H1 (cell line): ENCODE results near the gene AHNAK2. TPM values are rescaled to one million over a fixed set of nuclear protein-coding genes. Genes with fewer than 3 reads are reported as not detected.
A peak's percentile ranks its signal among the peaks of the same experiment; 100 is the strongest.

Experiments
- CTCF ChIA-PET: fragments of 300-600 bp; sonication (Branson Sonifier 250); formaldehyde crosslinking; loops from one replicate; lab custom pipeline; 2021; ENCODE audit not compliant: partially characterized antibody; lab: Charles Lee
- POLR2A ChIA-PET: fragments of 300-600 bp; sonication (Branson Sonifier 250); formaldehyde crosslinking; loops from one replicate; lab custom pipeline; 2021; ENCODE audit warnings: inconsistent platforms; ENCODE audit not compliant: partially characterized antibody; lab: Charles Lee
- DNase-seq, 2 experiments: peaks; one replicate each; pipeline versions ENCODE4 v3.0.0 to v3.0.0-alpha.2; 2010 to 2022; ENCODE audit warnings: low spot score in 2 of 2, low read depth in 1 of 2, mixed read lengths in 1 of 2
- FAIRE-seq: peaks from 2 replicates; lab custom pipeline; 2011; peaks lifted over from hg19 to GRCh38; lab: Jason Lieb, UNC
- H2AFZ ChIP-seq: 2 replicates; pipeline ENCODE4 v1.8.1; 2012; ENCODE audit warnings: low read length, inconsistent platforms
- H2AK5ac ChIP-seq: 2 replicates; pipeline ENCODE4 v1.6.1; 2013; ENCODE audit warnings: low read depth, low read length
- H2BK120ac ChIP-seq: replicated peaks from 2 replicates; pipeline ENCODE3; 2013; ENCODE audit warnings: low read depth, low read length, inconsistent platforms
- H2BK12ac ChIP-seq: 2 replicates; pipeline ENCODE4 v1.6.1; 2013; ENCODE audit warnings: low read depth, low read length
- H2BK15ac ChIP-seq: 2 replicates; pipeline ENCODE4 v1.6.1; 2013; ENCODE audit warnings: low read length
- H2BK20ac ChIP-seq: 2 replicates; pipeline ENCODE4 v1.6.1; 2013; ENCODE audit warnings: low read length
- H2BK5ac ChIP-seq: 2 replicates; pipeline ENCODE4 v1.6.1; 2013; ENCODE audit warnings: low read depth, low read length
- H3K14ac ChIP-seq: 2 replicates; pipeline ENCODE4 v1.6.1; 2013; ENCODE audit warnings: inconsistent platforms; ENCODE audit not compliant: insufficient read length
- H3K18ac ChIP-seq: 2 replicates; pipeline ENCODE4 v1.6.1; 2013; ENCODE audit warnings: low read length; ENCODE audit errors: extremely low read depth
- H3K23ac ChIP-seq: 2 replicates; pipeline ENCODE4 v1.6.1; 2013; ENCODE audit warnings: inconsistent platforms; ENCODE audit not compliant: insufficient read length
- H3K23me2 ChIP-seq: 2 replicates; pipeline ENCODE4 v1.6.1; 2013; ENCODE audit warnings: low read depth, low read length
- H3K27ac ChIP-seq: 2 replicates; pipeline ENCODE4 v1.6.1; 2011; ENCODE audit warnings: low read depth, low read length, inconsistent platforms
- H3K27me3 ChIP-seq, 4 experiments: replicated peaks in 1 of 4; 1 replicate in 1 of 4; 2 replicates in 3 of 4; pipeline versions ENCODE4 v1.6.1 to v1.8.1; 2011 to 2013; ENCODE audit warnings: low read length in 3 of 4, mild to moderate bottlenecking in 3 of 4, inconsistent platforms in 2 of 4, mixed read lengths in 2 of 4, moderate library complexity in 1 of 4; ENCODE audit not compliant: control insufficient read depth in 3 of 4, insufficient read depth in 3 of 4; ENCODE audit errors: extremely low read depth in 1 of 4
- H3K36me3 ChIP-seq, 4 experiments: 2 replicates each; pipeline versions ENCODE4 v1.6.1 to v1.8.1; 2011 to 2013; ENCODE audit warnings: mild to moderate bottlenecking in 4 of 4, low read length in 3 of 4, moderate library complexity in 2 of 4, control low read depth in 1 of 4, inconsistent platforms in 1 of 4; ENCODE audit not compliant: insufficient read depth in 4 of 4, control insufficient read depth in 2 of 4
- H3K4ac ChIP-seq: replicated peaks from 2 replicates; pipeline ENCODE3; 2013; ENCODE audit warnings: low read length, low read depth, mixed read lengths, inconsistent platforms; ENCODE audit not compliant: insufficient read length
- H3K4me1 ChIP-seq, 4 experiments: replicated peaks in 1 of 4; 1 replicate in 1 of 4; 2 replicates in 3 of 4; pipeline versions ENCODE4 v1.6.1 to v1.8.1; 2011 to 2013; ENCODE audit warnings: low read length in 3 of 4, inconsistent platforms in 2 of 4, mixed read lengths in 1 of 4; ENCODE audit not compliant: insufficient read depth in 4 of 4, control insufficient read depth in 3 of 4
- H3K4me2 ChIP-seq, 2 experiments: 2 replicates each; pipeline versions ENCODE4 v1.6.1 to v1.8.1; 2011 to 2013; ENCODE audit warnings: low read depth in 2 of 2, low read length in 2 of 2, control low read depth in 1 of 2, inconsistent platforms in 1 of 2, mild to moderate bottlenecking in 1 of 2; ENCODE audit not compliant: insufficient read depth in 1 of 2
- H3K4me3 ChIP-seq, 4 experiments: fragments of 200-600, 300-600 bp in 1 of 4; sonication (generic), shearing (Covaris generic), sonication (Bioruptor Twin) in 1 of 4; 2 replicates each; pipeline versions ENCODE4 v1.5.1 to v1.8.1; 2011 to 2016; ENCODE audit warnings: low read length in 4 of 4, low read depth in 3 of 4, control low read depth in 2 of 4, inconsistent platforms in 2 of 4, mild to moderate bottlenecking in 2 of 4, mixed read lengths in 1 of 4, moderate library complexity in 1 of 4; ENCODE audit not compliant: insufficient read depth in 2 of 4; ENCODE audit errors: extremely low read depth in 1 of 4
- H3K56ac ChIP-seq: replicated peaks from 2 replicates; pipeline ENCODE3; 2013; ENCODE audit warnings: low read depth, mild to moderate bottlenecking, mixed read lengths, low read length, inconsistent platforms; ENCODE audit not compliant: insufficient read length
- H3K79me1 ChIP-seq: 2 replicates; pipeline ENCODE4 v1.6.1; 2013; ENCODE audit warnings: low read depth, low read length, control low read depth
- H3K79me2 ChIP-seq, 2 experiments: 2 replicates each; pipeline versions ENCODE4 v1.6.1 to v1.8.1; 2012 to 2013; ENCODE audit warnings: low read length in 2 of 2, mild to moderate bottlenecking in 2 of 2, inconsistent platforms in 1 of 2; ENCODE audit not compliant: insufficient read depth in 2 of 2, control insufficient read depth in 1 of 2
- H3K9ac ChIP-seq, 4 experiments: replicated peaks in 1 of 4; 1 replicate in 1 of 4; 2 replicates in 3 of 4; pipeline versions ENCODE4 v1.6.1 to v1.8.1; 2011 to 2013; ENCODE audit warnings: low read depth in 3 of 4, low read length in 3 of 4, control low read depth in 2 of 4, mild to moderate bottlenecking in 2 of 4, moderate library complexity in 2 of 4, inconsistent platforms in 1 of 4; ENCODE audit errors: extremely low read depth in 1 of 4
- H3K9me3 ChIP-seq, 2 experiments: 2 replicates each; pipeline versions ENCODE4 v1.6.1 to v1.8.1; 2012 to 2013; ENCODE audit warnings: mild to moderate bottlenecking in 2 of 2, moderate library complexity in 2 of 2, control low read depth in 1 of 2, inconsistent platforms in 1 of 2, low read depth in 1 of 2, low read length in 1 of 2, mixed read lengths in 1 of 2; ENCODE audit not compliant: insufficient read depth in 2 of 2
- H4K20me1 ChIP-seq, 2 experiments: replicated peaks in 1 of 2; 2 replicates each; pipeline versions ENCODE3 to v1.8.1; 2011 to 2013; ENCODE audit warnings: inconsistent platforms in 2 of 2, low read length in 2 of 2, mild to moderate bottlenecking in 1 of 2; ENCODE audit not compliant: insufficient read depth in 2 of 2, control insufficient read depth in 1 of 2
- H4K5ac ChIP-seq: 2 replicates; pipeline ENCODE4 v1.6.1; 2013; ENCODE audit warnings: low read length, low read depth, mixed read lengths, inconsistent platforms; ENCODE audit not compliant: insufficient read length
- H4K8ac ChIP-seq: 2 replicates; pipeline ENCODE4 v1.8.0; 2013; ENCODE audit warnings: mild to moderate bottlenecking, moderate library complexity, low read length, inconsistent platforms; ENCODE audit not compliant: insufficient read depth; ENCODE audit errors: extremely low read depth
- H4K91ac ChIP-seq: replicated peaks from 2 replicates; pipeline ENCODE3; 2013; ENCODE audit warnings: low read length, mixed read lengths, inconsistent platforms; ENCODE audit not compliant: insufficient read length
- ATF2 ChIP-seq: IDR thresholded peaks from 2 replicates; pipeline ENCODE4 v1.6.1; 2012; ENCODE audit warnings: low read length, inconsistent platforms
- BCL11A ChIP-seq, 2 experiments: IDR thresholded peaks; one replicate each; pipeline ENCODE4 v1.6.1; 2011; ENCODE audit warnings: low read depth in 2 of 2, low read length in 2 of 2, mild to moderate bottlenecking in 2 of 2
- EZH2 ChIP-seq: fragments of 200-600 bp; sonication (generic); IDR thresholded peaks from 2 replicates; pipeline ENCODE4 v1.7.1; 2012; ENCODE audit warnings: low read depth, mild to moderate bottlenecking, moderate library complexity, low read length, inconsistent platforms; ENCODE audit not compliant: severe bottlenecking
- POLR2AphosphoS5 ChIP-seq: IDR thresholded peaks from 2 replicates; pipeline ENCODE4 v1.6.1; 2011; ENCODE audit warnings: low read depth, low read length
- POU5F1 ChIP-seq: IDR thresholded peaks from 2 replicates; pipeline ENCODE4 v1.6.1; 2011; ENCODE audit warnings: low read depth, mild to moderate bottlenecking, low read length, moderate library complexity
- SRF ChIP-seq: IDR thresholded peaks from 2 replicates; pipeline ENCODE4 v1.6.1; 2011; ENCODE audit warnings: mild to moderate bottlenecking, low read depth, low read length, moderate library complexity
- WGBS, 2 experiments: shearing (Covaris generic) in 1 of 2; methylation state at CpG; one replicate each; pipeline versions ENCODE4 v1.1.6 to v1.1.7; 2013 to 2015; ENCODE audit warnings: low lambda C conversion rate in 2 of 2, mixed read lengths in 2 of 2, inconsistent platforms in 1 of 2, low coverage in 1 of 2, missing lambda C conversion rate in 1 of 2; ENCODE audit not compliant: insufficient replicate concordance in 2 of 2, insufficient coverage in 1 of 2, insufficient read length in 1 of 2; ENCODE audit errors: extremely low coverage in 1 of 2, missing lambda C conversion rate in 1 of 2; 5-methylcytosine and 5-hydroxymethylcytosine counted together
- polyA plus RNA-seq, 7 experiments: library from polyadenylated mRNA; depleted of rRNA in 3 of 7; stranded (reverse) in 5 of 7; unstranded in 2 of 7; fragments of >200 nt in 5 of 7; fragments of 200-250 nt in 2 of 7; gene quantifications; 1 replicate in 5 of 7; 2 replicates in 1 of 7; 4 replicates in 1 of 7; pipeline versions ENCODE4 v1.2.1 to v1.2.3, GENCODE V29; 2011 to 2013; ENCODE audit warnings: missing spikeins in 2 of 7, mixed read lengths in 2 of 7
- total RNA-seq: library from RNA; stranded (reverse); fragmentation: NEBNext Ultra II Directional; extraction: Animal tissue kit (Norgen Biotek cat#: 25700); gene quantifications from 2 replicates; pipeline ENCODE4 v1.2.1, GENCODE V29; 2021

AHNAK2 gene
- total and polyA plus RNA-seq, 2 of the 8 experiments (the other 6 are each of a cell fraction or from before 2014, with no cell fraction given): 0.95 to 2.0 TPM

GRCh38 chr14:105022276-105022670 lies 44.1 kb upstream of the AHNAK2 start:
- H3K4me1 ChIP-seq: peaks cover 0 to 8% (median 5%) of the 10 kb centered on the region in 4 experiments; a peak in 4 of 7 replicates
- ChIA-PET POLR2A (interaction anchor here (1.6 kb wide), 2 partner anchors 12 to 20 kb away, joined by 4 to 6 read pairs; no protein-coding TSS in a partner anchor), CTCF (interaction anchor here (0.6 to 1.6 kb wide), 7 partner anchors 24 to 68 kb away, joined by 3 to 9 read pairs (median 3); no protein-coding TSS in a partner anchor)

More at GRCh38 chr14:105022276-105022670, 44.1 kb upstream of the AHNAK2 start:
- Histone ChIP-seq H3K79me2 (peaks cover 29 to 31% of the 10 kb centered on the region in 2 experiments), H3K14ac (no peak overlapping the region), H3K23me2 (peaks cover 18% of the 10 kb centered on the region), H3K79me1 (peaks cover 7% of the 10 kb centered on the region), H3K27ac (no peak overlapping the region), H3K9me3 (no peaks in the 10 kb centered on the region), H3K4me3 (peak overlapping the region; percentile 74 to 98 (median 78); a peak in 7 of 8 replicates), H3K4me2 (peak overlapping the region; percentile 71 to 89), H2BK5ac (no peak overlapping the region), H4K20me1 (peaks cover 14 to 20% of the 10 kb centered on the region in 2 experiments), H3K27me3 (no peaks in the 10 kb centered on the region), H2BK20ac (no peak overlapping the region), H2BK12ac (no peak overlapping the region), H2BK15ac (no peak overlapping the region), H3K4ac (no peak overlapping the region), H3K56ac (no peak overlapping the region), H3K18ac (no peak overlapping the region), H2AK5ac (no peak overlapping the region), H4K8ac (no peak overlapping the region), H2AFZ (no peak overlapping the region), H2BK120ac (no peak overlapping the region), H4K91ac (no peak overlapping the region), H3K23ac (no peak overlapping the region), H3K36me3 (peaks cover 0 to 8% (median 0%) of the 10 kb centered on the region in 4 experiments; a peak in 1 of 8 replicates), H3K9ac (peak overlapping the region in 1 of 4 experiments; percentile 64; a peak in 1 of 7 replicates), H4K5ac (no peak overlapping the region)
- FAIRE-seq (no peak), DNase-seq (no peak)
- TF ChIP-seq SRF: no peak
- TF ChIP-seq POU5F1: no peak
- no peak for TF ChIP-seq ATF2
- TF ChIP-seq EZH2: no peak
- no peak for TF ChIP-seq BCL11A (IDR thresholded peaks at IDR 0.05; ENCODE audit: low read depth in 2 of 2, low read length in 2 of 2)
- TF ChIP-seq POLR2AphosphoS5: no peak
- WGBS, 2 experiments: 85% methylated on average over 2 of the region's 2 CpGs; no CpG with 5 or more reads in 1 of the 2 experiments
